CD14-positive monocyte (primary cell): ENCODE data around the gene ASCL2. TPM values are rescaled to one million over a fixed set of nuclear protein-coding genes. Genes with fewer than 3 reads are reported as not detected.

ENCODE experiments used
- DNase-seq, 3 donors: peaks; one replicate each; pipeline ENCODE4 v3.0.0-alpha.2; 2011 to 2022
- H2AFZ ChIP-seq: 2 replicates; pipeline ENCODE4 v1.6.0; 2012; ENCODE audit warnings: mild to moderate bottlenecking, low read depth, low read length, inconsistent platforms; ENCODE audit not compliant: insufficient read depth, poor library complexity, severe bottlenecking
- H3K27ac ChIP-seq, 2 donors: 1 replicate in 1 of 2; 2 replicates in 1 of 2; pipeline ENCODE4 v1.5.1; 2012 to 2013; ENCODE audit warnings: low read length in 2 of 2, control low read depth in 1 of 2, inconsistent platforms in 1 of 2, low read depth in 1 of 2, mild to moderate bottlenecking in 1 of 2
- H3K27me3 ChIP-seq, 2 donors: one replicate each; pipeline versions ENCODE4 v1.6.0 to v1.6.1; 2011 to 2013; ENCODE audit warnings: low read length in 2 of 2; ENCODE audit not compliant: control insufficient read depth in 2 of 2, insufficient read depth in 2 of 2
- H3K36me3 ChIP-seq, 2 donors: replicated peaks in 1 of 2; 1 replicate in 1 of 2; 2 replicates in 1 of 2; pipeline versions ENCODE4 v1.5.1 to v1.6.1; 2012 to 2013; ENCODE audit warnings: low read length in 2 of 2, control low read depth in 1 of 2, inconsistent platforms in 1 of 2, mild to moderate bottlenecking in 1 of 2; ENCODE audit not compliant: insufficient read depth in 2 of 2, control insufficient read depth in 1 of 2
- H3K4me1 ChIP-seq, 2 donors: 1 replicate in 1 of 2; 2 replicates in 1 of 2; pipeline versions ENCODE4 v1.5.1 to v1.6.1; 2012 to 2013; ENCODE audit warnings: low read length in 2 of 2, control low read depth in 1 of 2, inconsistent platforms in 1 of 2, mild to moderate bottlenecking in 1 of 2, moderate library complexity in 1 of 2; ENCODE audit not compliant: insufficient read depth in 2 of 2, control insufficient read depth in 1 of 2
- H3K4me2 ChIP-seq: replicated peaks from 2 replicates; pipeline ENCODE3; 2012; ENCODE audit warnings: low read length, moderate library complexity, mild to moderate bottlenecking; ENCODE audit not compliant: poor library complexity, severe bottlenecking; ENCODE audit errors: extremely low read depth
- H3K4me3 ChIP-seq, 3 experiments: fragments of 200-600 bp in 1 of 3; sonication (generic) in 1 of 3; replicated peaks in 1 of 3; 1 replicate in 2 of 3; 2 replicates in 1 of 3; pipeline ENCODE4 v1.5.1; 2011 to 2013; ENCODE audit warnings: low read length in 3 of 3, mild to moderate bottlenecking in 3 of 3, control low read depth in 2 of 3, low read depth in 2 of 3, inconsistent platforms in 1 of 3, moderate library complexity in 1 of 3
- H3K79me2 ChIP-seq: 2 replicates; pipeline ENCODE4 v1.6.0; 2012; ENCODE audit warnings: mild to moderate bottlenecking, control low read depth, inconsistent platforms, low read length, moderate library complexity; ENCODE audit not compliant: insufficient read depth
- H3K9ac ChIP-seq: 2 replicates; pipeline ENCODE4 v1.6.0; 2017; ENCODE audit warnings: low read length, mild to moderate bottlenecking; ENCODE audit not compliant: insufficient read depth, poor library complexity, severe bottlenecking
- H3K9me3 ChIP-seq, 2 donors: replicated peaks in 1 of 2; 1 replicate in 1 of 2; 2 replicates in 1 of 2; pipeline versions ENCODE4 v1.5.1 to v1.6.1; 2012 to 2013; ENCODE audit warnings: low read length in 2 of 2, control low read depth in 1 of 2; ENCODE audit not compliant: control insufficient read depth in 1 of 2, insufficient read depth in 1 of 2
- H4K20me1 ChIP-seq: 2 replicates; pipeline ENCODE4 v1.6.0; 2012; ENCODE audit warnings: mild to moderate bottlenecking, low read length, control low read depth, moderate library complexity; ENCODE audit not compliant: insufficient read depth
- H3K27ac Mint-ChIP-seq, 7 donors: one replicate each; pipeline ENCODE4 v1.8.0; 2020; ENCODE audit warnings: mild to moderate bottlenecking in 7 of 7, mixed read lengths in 7 of 7, moderate library complexity in 6 of 7, inconsistent platforms in 2 of 7
- H3K27me3 Mint-ChIP-seq, 3 donors: one replicate each; pipeline ENCODE4 v1.8.0; 2021 to 2022; ENCODE audit warnings: low read depth in 3 of 3, mild to moderate bottlenecking in 3 of 3, mixed read lengths in 3 of 3, moderate library complexity in 3 of 3, inconsistent platforms in 1 of 3
- H3K36me3 Mint-ChIP-seq, 2 donors: one replicate each; pipeline ENCODE4 v1.8.0; 2020; ENCODE audit warnings: mixed read lengths in 2 of 2, inconsistent platforms in 1 of 2, mild to moderate bottlenecking in 1 of 2
- H3K4me1 Mint-ChIP-seq: one replicate; pipeline ENCODE4 v1.8.0; 2020; ENCODE audit warnings: mild to moderate bottlenecking, mixed read lengths
- H3K4me3 Mint-ChIP-seq, 2 donors: one replicate each; pipeline ENCODE4 v1.8.0; 2020; ENCODE audit warnings: mild to moderate bottlenecking in 2 of 2, mixed read lengths in 2 of 2, moderate library complexity in 1 of 2
- H3K9me3 Mint-ChIP-seq, 7 donors: one replicate each; pipeline ENCODE4 v1.8.0; 2020 to 2022; ENCODE audit warnings: mixed read lengths in 7 of 7, mild to moderate bottlenecking in 6 of 7, moderate library complexity in 6 of 7, inconsistent platforms in 2 of 7
- CTCF ChIP-seq: fragments of 200-600 bp; IDR thresholded peaks from one replicate; pipeline ENCODE4 v1.8.0; 2022; ENCODE audit warnings: antibody characterized with exemption, mild to moderate bottlenecking
- WGBS: methylation state at CpG from one replicate; pipeline ENCODE4 v1.1.5; 2013; ENCODE audit warnings: missing lambda C conversion rate; ENCODE audit not compliant: insufficient coverage; 5-methylcytosine and 5-hydroxymethylcytosine counted together
- intact Hi-C, 2 donors: fragments of 100-400 bp; cut with micrococcal nuclease; formaldehyde crosslinking; loops; one replicate each; pipeline versions ENCODE4 v1.15.0 to v1.15.1; 2023
- polyA plus RNA-seq, 3 donors: library from polyadenylated mRNA; depleted of rRNA in 1 of 3; unstranded in 2 of 3; stranded (reverse) in 1 of 3; fragments of 300-500 nt in 2 of 3; fragments of >200 nt in 1 of 3; fragmentation: Illumina TruSeq in 2 of 3; gene quantifications; 1 replicate in 2 of 3; 2 replicates in 1 of 3; pipeline ENCODE4 v1.2.3, GENCODE V29; 2012 to 2021

The ASCL2 gene
- polyA plus RNA-seq, 3 donors, result 5.7 to 11.4 (median 8.3) TPM

- Histone ChIP-seq H3K79me2 (no peaks in the 10 kb centered on the region), H2AFZ (no peak overlapping the region), H3K4me1 (no peaks in the 10 kb centered on the region), H3K4me3 (no peak overlapping the region), H3K9me3 (peaks cover 5 to 10% of the 10 kb centered on the region in 2 donors), H3K36me3 (no peaks in the 10 kb centered on the region), H3K9ac (no peak overlapping the region), H4K20me1 (no peaks in the 10 kb centered on the region), H3K4me2 (no peak overlapping the region), H3K27ac (no peak overlapping the region), H3K27me3 (no peaks in the 10 kb centered on the region)
- Mint-ChIP-seq H3K36me3 (no peaks in the 10 kb centered on the region), H3K27ac (no peak overlapping the region), H3K27me3 (peaks cover 8 to 14% (median 12%) of the 10 kb centered on the region in 3 donors), H3K4me1 (peaks cover 6% of the 10 kb centered on the region), H3K9me3 (peaks cover 9 to 23% (median 16%) of the 10 kb centered on the region in 7 donors), H3K4me3 (no peak overlapping the region)
- no peak for DNase-seq
- TF ChIP-seq CTCF, result no peak
- no CpG with 5 or more reads among the region's 1 CpG for WGBS
- intact Hi-C loops, result no loop called here
Measured at GRCh38 chr11:2221024-2221423, 49.4 kb downstream of the ASCL2 start.

- H3K27ac ChIP-seq, result no peak overlapping the region
- Mint-ChIP-seq H3K27ac (no peak overlapping the region), H3K4me3 (no peak overlapping the region), H3K4me1 (peaks cover 6% of the 10 kb centered on the region), H3K27me3 (peaks cover 8 to 12% (median 11%) of the 10 kb centered on the region in 3 donors), H3K9me3 (peaks cover 6 to 23% (median 16%) of the 10 kb centered on the region in 7 donors), H3K36me3 (no peaks in the 10 kb centered on the region)
- TF ChIP-seq CTCF, result no peak
- H3K79me2 ChIP-seq, result no peaks in the 10 kb centered on the region
- H3K36me3 ChIP-seq, result no peaks in the 10 kb centered on the region
- H3K4me2 ChIP-seq, result no peak overlapping the region
- no peaks in the 10 kb centered on the region for H4K20me1 ChIP-seq
- H3K9me3 ChIP-seq, result peaks cover 3 to 10% of the 10 kb centered on the region in 2 donors
- H3K9ac ChIP-seq, result no peak overlapping the region
- 61% methylated on average over 3 of the region's 3 CpGs for WGBS
- intact Hi-C loops, result no loop called here
- H3K27me3 ChIP-seq, result no peaks in the 10 kb centered on the region
- DNase-seq, result no peak
- H2AFZ ChIP-seq, result no peak overlapping the region
- H3K4me3 ChIP-seq, result no peak overlapping the region
- H3K4me1 ChIP-seq, result no peaks in the 10 kb centered on the region
Measured at GRCh38 chr11:2220173-2220771, 50.1 kb downstream of the ASCL2 start.
